MCF 10A (cell line): ENCODE measurements around the gene PRKAR1B. TPM values are rescaled to one million over a fixed set of nuclear protein-coding genes. Genes with fewer than 3 reads are reported as not detected.
"Not testable (repeated sequence)": the region's sequence is repeated elsewhere in the genome, so short reads cannot be mapped to it uniquely, and the experiment has no call there.

Source experiments
- BruUV-seq: library from RNA; stranded (reverse); fragments of 400-500 nt; replicated peaks from 2 replicates; lab custom pipeline; 2021; lab: Mats Ljungman, UMichigan
- CTCF ChIA-PET: fragments of 300-600 bp; sonication (Branson Sonifier 250); formaldehyde crosslinking; extraction: SDS; loops from one replicate; lab custom pipeline; 2021; ENCODE audit warnings: antibody characterized with exemption, inconsistent platforms; lab: Yijun Ruan, JAX
- POLR2A ChIA-PET: fragments of 300-600, 350-650 bp; sonication (Branson Sonifier 250); formaldehyde crosslinking; extraction: SDS; loops from one replicate; lab custom pipeline; 2020; ENCODE audit warnings: antibody characterized with exemption, inconsistent platforms; lab: Yijun Ruan, JAX
- DNase-seq: peaks from one replicate; pipeline ENCODE4 v3.0.0-alpha.2; 2018; ENCODE audit not compliant: unreplicated experiment
- H3K27ac Mint-ChIP-seq: one replicate; pipeline ENCODE4 v1.8.0; 2022; ENCODE audit warnings: mild to moderate bottlenecking, low read depth, mixed read lengths; ENCODE audit not compliant: unreplicated experiment
- H3K27me3 Mint-ChIP-seq: one replicate; pipeline ENCODE4 v1.8.0; 2022; ENCODE audit warnings: mixed read lengths; ENCODE audit not compliant: insufficient read depth, unreplicated experiment
- H3K36me3 Mint-ChIP-seq: one replicate; pipeline ENCODE4 v1.8.0; 2022; ENCODE audit warnings: mild to moderate bottlenecking, moderate library complexity, mixed read lengths; ENCODE audit not compliant: insufficient read depth, unreplicated experiment
- H3K4me1 Mint-ChIP-seq: one replicate; pipeline ENCODE4 v1.8.0; 2022; ENCODE audit warnings: mixed read lengths; ENCODE audit not compliant: insufficient read depth, unreplicated experiment
- H3K4me3 Mint-ChIP-seq: one replicate; pipeline ENCODE4 v1.8.0; 2022; ENCODE audit warnings: mild to moderate bottlenecking, moderate library complexity, mixed read lengths; ENCODE audit not compliant: unreplicated experiment
- H3K9me3 Mint-ChIP-seq: one replicate; pipeline ENCODE4 v1.8.0; 2022; ENCODE audit warnings: mixed read lengths; ENCODE audit not compliant: unreplicated experiment
- intact Hi-C: fragments of 100-400 bp; cut with micrococcal nuclease; formaldehyde crosslinking; loops from 2 replicates; pipeline ENCODE4 v1.14.1; 2022
- total RNA-seq: library from RNA; stranded (reverse); gene quantifications from 2 replicates; pipeline ENCODE4 v1.2.3, GENCODE V29; 2022
- TF ChIP-seq, protein P1 (sequence below): fragments of 200-600 bp; IDR thresholded peaks from one replicate; pipeline ENCODE4 v1.8.0; 2022; ENCODE audit warnings: antibody characterized with exemption, mild to moderate bottlenecking; ENCODE audit not compliant: unreplicated experiment

PRKAR1B gene
- total RNA-seq, 1 experiment from 2014 or later, result 31.5 TPM

DNA sequence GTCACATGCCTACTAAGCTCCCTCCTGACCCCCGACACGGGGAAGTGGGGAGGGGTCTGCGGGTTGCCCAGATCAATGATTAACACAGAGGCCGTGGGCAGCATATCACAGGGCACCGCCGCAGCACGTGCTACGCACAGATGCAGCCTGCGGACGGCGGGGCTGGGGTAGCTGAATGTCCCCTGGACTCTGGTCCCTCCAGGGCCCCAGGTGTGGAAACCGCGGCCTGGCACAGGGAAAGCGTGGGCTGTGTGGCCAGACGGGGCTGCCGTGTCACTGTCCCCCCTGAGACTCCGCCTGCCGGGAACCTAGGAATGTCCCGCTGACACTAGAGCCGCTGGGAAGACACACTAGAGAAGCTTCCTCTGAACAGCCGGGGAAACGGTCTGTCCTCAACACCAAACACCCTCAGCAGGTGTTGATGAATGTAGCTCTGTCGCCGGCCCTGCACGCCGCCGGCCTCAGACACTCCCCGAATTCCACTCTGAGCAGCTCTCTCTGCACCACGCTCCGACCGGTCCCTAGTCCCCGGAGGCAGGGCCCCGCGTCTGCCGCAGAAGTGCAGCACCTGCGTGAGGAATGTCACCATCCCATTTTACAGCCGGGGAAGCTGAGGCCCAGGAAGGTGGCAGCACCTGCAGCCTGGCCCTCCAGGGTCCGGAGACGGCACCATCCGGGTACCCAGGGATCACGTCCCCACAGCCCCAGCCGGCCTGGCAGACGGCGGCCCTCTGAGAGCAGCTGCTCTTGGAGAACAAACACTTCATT lies 174.0 kb downstream of the PRKAR1B start:
- Mint-ChIP-seq H3K27ac (no peak overlapping the region), H3K9me3 (no peaks in the 10 kb centered on the region), H3K36me3 (peaks cover 5% of the 10 kb centered on the region), H3K4me1 (no peaks in the 10 kb centered on the region), H3K4me3 (no peak overlapping the region), H3K27me3 (no peaks in the 10 kb centered on the region)
- intact Hi-C loops, result no loop called here
- no peak for DNase-seq
- CTCF ChIA-PET, result interaction anchor here (0.6 to 0.9 kb wide), 2 partner anchors 13 to 231 kb away, joined by 3 to 6 read pairs; no protein-coding TSS in a partner anchor
- POLR2A ChIA-PET, result no interaction called here
- no TSS peak for BruUV-seq
- TF ChIP-seq, protein P1, sequence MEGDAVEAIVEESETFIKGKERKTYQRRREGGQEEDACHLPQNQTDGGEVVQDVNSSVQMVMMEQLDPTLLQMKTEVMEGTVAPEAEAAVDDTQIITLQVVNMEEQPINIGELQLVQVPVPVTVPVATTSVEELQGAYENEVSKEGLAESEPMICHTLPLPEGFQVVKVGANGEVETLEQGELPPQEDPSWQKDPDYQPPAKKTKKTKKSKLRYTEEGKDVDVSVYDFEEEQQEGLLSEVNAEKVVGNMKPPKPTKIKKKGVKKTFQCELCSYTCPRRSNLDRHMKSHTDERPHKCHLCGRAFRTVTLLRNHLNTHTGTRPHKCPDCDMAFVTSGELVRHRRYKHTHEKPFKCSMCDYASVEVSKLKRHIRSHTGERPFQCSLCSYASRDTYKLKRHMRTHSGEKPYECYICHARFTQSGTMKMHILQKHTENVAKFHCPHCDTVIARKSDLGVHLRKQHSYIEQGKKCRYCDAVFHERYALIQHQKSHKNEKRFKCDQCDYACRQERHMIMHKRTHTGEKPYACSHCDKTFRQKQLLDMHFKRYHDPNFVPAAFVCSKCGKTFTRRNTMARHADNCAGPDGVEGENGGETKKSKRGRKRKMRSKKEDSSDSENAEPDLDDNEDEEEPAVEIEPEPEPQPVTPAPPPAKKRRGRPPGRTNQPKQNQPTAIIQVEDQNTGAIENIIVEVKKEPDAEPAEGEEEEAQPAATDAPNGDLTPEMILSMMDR, result no peak

DNA sequence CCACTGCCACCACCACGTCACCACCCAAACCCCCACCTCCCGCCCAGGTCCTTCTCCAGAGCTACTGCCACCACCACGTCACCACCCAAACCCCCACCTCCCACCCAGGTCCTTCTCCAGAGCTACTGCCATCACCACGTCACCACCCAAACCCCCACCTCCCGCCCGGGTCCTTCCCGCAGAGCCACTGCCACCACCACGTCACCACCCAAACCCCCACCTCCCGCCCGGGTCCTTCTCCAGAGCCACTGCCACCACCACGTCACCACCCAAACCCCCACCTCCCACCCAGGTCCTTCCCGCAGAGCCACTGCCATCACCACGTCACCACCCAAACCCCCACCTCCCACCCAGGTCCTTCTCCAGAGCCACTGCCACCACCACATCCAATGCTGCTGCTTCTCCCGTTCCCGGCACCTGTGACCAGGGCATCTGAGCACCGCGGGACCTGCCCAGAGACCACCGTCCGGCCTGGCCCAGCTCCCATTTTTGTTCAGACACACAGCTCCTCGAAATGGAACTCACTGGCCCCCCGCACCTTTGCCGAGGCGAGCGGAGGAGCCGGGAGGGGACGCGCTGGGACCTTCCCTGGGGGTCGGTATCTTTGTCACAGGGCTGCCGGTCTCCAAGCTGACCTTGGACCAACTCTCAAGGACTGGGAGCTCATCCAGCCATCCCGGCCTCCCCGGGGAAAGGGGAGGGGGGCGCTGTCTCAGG lies 174.8 kb downstream of the PRKAR1B start:
- DNase-seq, H3K4me3 Mint-ChIP-seq, H3K27me3 Mint-ChIP-seq, intact Hi-C loops, H3K27ac Mint-ChIP-seq, H3K9me3 Mint-ChIP-seq, BruUV-seq, H3K36me3 Mint-ChIP-seq, POLR2A ChIA-PET, H3K4me1 Mint-ChIP-seq: not testable (repeated sequence)
- CTCF ChIA-PET, result interaction anchor here (0.6 to 0.9 kb wide), 2 partner anchors 12 to 230 kb away, joined by 3 to 6 read pairs; no protein-coding TSS in a partner anchor

DNA sequence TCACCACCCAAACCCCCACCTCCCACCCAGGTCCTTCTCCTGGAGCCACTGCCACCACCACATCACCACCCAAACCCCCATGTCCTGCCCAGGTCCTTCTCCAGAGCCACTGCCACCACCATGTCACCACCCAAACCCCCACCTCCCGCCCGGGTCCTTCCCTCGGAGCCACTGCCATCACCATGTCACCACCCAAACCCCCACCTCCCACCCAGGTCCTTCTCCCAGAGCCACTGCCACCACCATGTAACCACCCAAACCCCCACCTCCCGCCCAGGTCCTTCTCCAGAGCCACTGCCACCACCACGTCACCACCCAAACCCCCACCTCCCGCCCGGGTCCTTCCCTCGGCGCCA lies 175.5 kb downstream of the PRKAR1B start:
- H3K4me1 Mint-ChIP-seq, H3K4me3 Mint-ChIP-seq, H3K36me3 Mint-ChIP-seq, DNase-seq, intact Hi-C loops, CTCF ChIA-PET, BruUV-seq, H3K9me3 Mint-ChIP-seq, H3K27me3 Mint-ChIP-seq, POLR2A ChIA-PET, H3K27ac Mint-ChIP-seq: not testable (repeated sequence)

DNA sequence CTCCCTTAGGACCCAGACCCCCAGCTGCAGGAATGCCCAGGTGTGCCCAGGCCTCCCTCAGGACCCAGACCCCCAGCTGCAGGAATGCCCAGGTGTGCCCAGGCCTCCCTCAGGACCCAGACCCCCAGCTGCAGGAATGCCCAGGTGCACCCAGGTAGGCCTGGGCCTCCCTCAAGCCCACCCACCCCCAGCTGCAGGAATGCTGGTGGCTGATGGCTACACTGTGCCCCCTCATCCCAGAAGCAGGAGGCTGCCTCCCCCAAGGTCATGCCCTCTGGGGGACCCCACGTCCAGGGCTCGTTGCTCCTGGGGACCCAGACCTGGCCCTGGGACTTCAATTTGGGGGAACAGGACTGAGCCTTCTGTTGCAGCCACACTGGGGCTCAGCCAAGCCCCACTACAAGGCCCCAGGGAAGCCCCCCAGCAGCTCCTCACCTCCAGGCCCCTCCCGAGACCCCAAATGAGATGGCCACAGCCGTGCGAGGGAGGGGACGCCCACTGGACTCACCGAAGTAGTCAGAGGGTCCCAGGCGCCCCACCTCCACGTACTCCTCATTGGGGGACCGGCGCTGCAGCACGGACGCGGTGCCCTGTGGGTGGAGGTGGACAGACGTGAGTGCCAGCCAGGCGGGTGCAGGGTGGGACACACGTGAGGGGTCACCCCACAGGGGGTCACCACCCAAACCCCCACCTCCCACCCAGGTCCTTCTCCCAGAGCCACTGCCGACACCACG lies 176.0 kb downstream of the PRKAR1B start:
- intact Hi-C loops, result no loop called here
- ChIA-PET POLR2A (interaction anchor here (0.6 kb wide), 1 partner anchor 68 kb away, joined by 3 read pairs; no protein-coding TSS in a partner anchor), CTCF (no interaction called here)
- Mint-ChIP-seq H3K27ac (no peak overlapping the region), H3K27me3 (no peaks in the 10 kb centered on the region), H3K9me3 (no peaks in the 10 kb centered on the region), H3K36me3 (peaks cover 5% of the 10 kb centered on the region), H3K4me3 (no peak overlapping the region), H3K4me1 (no peaks in the 10 kb centered on the region)
- TF ChIP-seq, protein P1, result no peak
- DNase-seq, result no peak
- no TSS peak for BruUV-seq
